Upper lobe of left lung (tissue), 4 donors: ENCODE measurements around the gene MGAT5B.

Source experiments
- POLR2A ChIP-seq, 4 donors: fragments of 450-650 bp; IDR thresholded peaks; one replicate each; pipeline ENCODE4 v1.5.1; 2016 to 2017; ENCODE audit warnings: antibody characterized with exemption in 4 of 4, mild to moderate bottlenecking in 2 of 4
- POLR2AphosphoS5 ChIP-seq, 2 donors: sonication (generic); formaldehyde crosslinking; IDR thresholded peaks; one replicate each; pipeline ENCODE4 v1.5.1; 2017; ENCODE audit warnings: antibody characterized with exemption in 2 of 2
- TF ChIP-seq, protein P1 (sequence below), 6 experiments: fragments of 450-650 bp in 4 of 6; fragments of 200-600 bp in 2 of 6; sonication (generic) in 2 of 6; IDR thresholded peaks; one replicate each; pipeline ENCODE4 v1.5.1; 2016 to 2019; ENCODE audit warnings: antibody characterized with exemption in 6 of 6

DNA sequence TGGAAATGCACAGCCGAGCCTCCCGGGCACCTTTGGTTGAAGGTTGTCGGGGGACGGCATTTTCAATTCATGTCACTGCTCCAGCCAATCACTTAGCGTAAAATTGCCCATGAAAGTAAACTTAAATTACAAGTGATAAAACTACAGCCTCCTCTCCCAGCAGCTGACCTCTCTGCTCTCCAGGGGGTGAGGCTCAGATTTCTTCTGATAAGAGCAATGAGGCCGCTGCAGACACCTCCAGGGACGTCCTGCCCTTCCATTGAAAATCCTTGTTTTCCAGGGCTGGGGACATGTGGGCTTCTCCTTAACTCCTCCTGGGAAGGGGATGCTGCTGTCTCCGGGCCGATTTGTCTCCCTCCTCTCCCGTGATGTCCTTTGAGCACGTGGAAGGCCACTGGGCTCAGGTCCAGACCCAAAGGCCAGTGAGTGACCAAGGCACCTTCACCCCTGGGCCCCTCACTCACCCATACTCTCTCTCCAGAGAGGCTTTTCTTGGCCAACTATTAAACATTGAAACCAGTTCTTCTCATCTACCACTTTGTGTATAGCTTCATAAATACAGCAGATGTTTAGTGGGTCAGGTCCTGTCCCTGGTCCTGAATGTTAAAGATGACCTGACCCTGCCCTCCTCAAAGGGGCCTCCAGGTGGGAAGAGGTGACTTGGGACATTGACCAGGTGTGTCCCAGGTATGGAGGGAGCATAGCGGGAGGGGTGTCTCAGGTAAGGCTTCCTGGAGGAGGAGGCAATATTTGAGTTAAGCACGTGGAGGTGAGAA is 52.3 kb downstream of the MGAT5B start:
- TF ChIP-seq, protein P1, sequence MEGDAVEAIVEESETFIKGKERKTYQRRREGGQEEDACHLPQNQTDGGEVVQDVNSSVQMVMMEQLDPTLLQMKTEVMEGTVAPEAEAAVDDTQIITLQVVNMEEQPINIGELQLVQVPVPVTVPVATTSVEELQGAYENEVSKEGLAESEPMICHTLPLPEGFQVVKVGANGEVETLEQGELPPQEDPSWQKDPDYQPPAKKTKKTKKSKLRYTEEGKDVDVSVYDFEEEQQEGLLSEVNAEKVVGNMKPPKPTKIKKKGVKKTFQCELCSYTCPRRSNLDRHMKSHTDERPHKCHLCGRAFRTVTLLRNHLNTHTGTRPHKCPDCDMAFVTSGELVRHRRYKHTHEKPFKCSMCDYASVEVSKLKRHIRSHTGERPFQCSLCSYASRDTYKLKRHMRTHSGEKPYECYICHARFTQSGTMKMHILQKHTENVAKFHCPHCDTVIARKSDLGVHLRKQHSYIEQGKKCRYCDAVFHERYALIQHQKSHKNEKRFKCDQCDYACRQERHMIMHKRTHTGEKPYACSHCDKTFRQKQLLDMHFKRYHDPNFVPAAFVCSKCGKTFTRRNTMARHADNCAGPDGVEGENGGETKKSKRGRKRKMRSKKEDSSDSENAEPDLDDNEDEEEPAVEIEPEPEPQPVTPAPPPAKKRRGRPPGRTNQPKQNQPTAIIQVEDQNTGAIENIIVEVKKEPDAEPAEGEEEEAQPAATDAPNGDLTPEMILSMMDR (IDR thresholded peaks at IDR 0.05): no peak
- TF ChIP-seq POLR2A (IDR thresholded peaks at IDR 0.05) (no peak), POLR2AphosphoS5 (IDR thresholded peaks at IDR 0.05) (no peak)
